ENCODE measurements around the gene POLR1B. TPM values are rescaled to one million over a fixed set of nuclear protein-coding genes. Genes with fewer than 3 reads are reported as not detected.
"Not testable (repeated sequence)": the region's sequence is repeated elsewhere in the genome, so short reads cannot be mapped to it uniquely, and the experiment has no call there.

POLR1B gene, protein sequence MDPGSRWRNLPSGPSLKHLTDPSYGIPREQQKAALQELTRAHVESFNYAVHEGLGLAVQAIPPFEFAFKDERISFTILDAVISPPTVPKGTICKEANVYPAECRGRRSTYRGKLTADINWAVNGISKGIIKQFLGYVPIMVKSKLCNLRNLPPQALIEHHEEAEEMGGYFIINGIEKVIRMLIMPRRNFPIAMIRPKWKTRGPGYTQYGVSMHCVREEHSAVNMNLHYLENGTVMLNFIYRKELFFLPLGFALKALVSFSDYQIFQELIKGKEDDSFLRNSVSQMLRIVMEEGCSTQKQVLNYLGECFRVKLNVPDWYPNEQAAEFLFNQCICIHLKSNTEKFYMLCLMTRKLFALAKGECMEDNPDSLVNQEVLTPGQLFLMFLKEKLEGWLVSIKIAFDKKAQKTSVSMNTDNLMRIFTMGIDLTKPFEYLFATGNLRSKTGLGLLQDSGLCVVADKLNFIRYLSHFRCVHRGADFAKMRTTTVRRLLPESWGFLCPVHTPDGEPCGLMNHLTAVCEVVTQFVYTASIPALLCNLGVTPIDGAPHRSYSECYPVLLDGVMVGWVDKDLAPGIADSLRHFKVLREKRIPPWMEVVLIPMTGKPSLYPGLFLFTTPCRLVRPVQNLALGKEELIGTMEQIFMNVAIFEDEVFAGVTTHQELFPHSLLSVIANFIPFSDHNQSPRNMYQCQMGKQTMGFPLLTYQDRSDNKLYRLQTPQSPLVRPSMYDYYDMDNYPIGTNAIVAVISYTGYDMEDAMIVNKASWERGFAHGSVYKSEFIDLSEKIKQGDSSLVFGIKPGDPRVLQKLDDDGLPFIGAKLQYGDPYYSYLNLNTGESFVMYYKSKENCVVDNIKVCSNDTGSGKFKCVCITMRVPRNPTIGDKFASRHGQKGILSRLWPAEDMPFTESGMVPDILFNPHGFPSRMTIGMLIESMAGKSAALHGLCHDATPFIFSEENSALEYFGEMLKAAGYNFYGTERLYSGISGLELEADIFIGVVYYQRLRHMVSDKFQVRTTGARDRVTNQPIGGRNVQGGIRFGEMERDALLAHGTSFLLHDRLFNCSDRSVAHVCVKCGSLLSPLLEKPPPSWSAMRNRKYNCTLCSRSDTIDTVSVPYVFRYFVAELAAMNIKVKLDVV
- total RNA-seq, result 28.8 and 39.9 TPM in 2 replicates

- peak; percentile 29 for DNase-seq (ENCODE audit: low read depth, low spot score)
These were observed at the start of gene POLR1B for GRCh38 chr2:112542123-112542983. Gene POLR1B, plus strand, starts transcription at chr2:112542465. Its CDS starts 30 bp downstream, at chr2:112542495.

GRCh38 chr2:112493048-112493447 is 49.2 kb upstream of the POLR1B start:
- DNase-seq (ENCODE audit: low read depth, low spot score), result no peak

DNA sequence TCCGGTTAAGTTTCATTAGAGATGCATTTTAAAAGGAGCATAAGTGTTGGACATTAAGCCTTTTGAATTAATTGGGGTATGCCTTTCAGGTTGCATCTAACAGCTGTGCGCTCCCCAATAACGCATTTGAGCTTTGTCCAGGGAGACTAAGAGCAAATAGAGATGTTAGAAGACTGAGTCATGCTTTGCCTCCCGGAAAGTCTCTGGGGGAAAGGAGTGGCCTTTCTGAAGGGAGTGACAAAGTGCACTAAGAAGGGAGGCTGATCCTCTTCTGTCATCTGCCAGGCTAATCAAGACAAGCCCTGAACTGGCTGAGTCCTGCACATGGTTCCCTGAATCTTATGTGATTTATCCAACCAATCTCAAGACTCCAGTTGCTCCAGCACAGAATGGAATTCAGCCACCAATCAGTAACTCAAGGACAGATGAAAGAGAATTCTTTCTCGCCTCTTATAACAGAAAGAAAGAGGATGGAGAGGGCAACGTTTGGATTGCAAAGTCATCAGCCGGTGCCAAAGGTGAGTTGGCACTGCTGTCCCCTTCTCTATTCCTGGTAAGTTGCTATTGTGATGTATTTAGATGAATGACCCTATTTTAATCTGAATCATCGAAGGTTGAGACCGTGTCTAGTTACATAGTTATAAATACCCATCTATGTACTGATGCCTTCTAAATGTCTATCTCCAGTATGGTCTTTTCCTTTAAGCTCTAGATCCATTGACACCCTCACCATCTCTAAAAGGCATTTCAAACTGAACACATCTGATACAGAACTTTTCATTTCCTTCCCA is 48.2 kb upstream of the POLR1B start:
- no peak for DNase-seq (ENCODE audit: low read depth, low spot score)

- no peak for DNase-seq (ENCODE audit: low read depth, low spot score)
These were observed 47.4 kb upstream of the POLR1B start for GRCh38 chr2:112494828-112495227.

GRCh38 chr2:112495878-112496277 is 46.4 kb upstream of the POLR1B start:
- DNase-seq (ENCODE audit: low read depth, low spot score), result not testable (repeated sequence)

GRCh38 chr2:112500850-112501484 is 41.3 kb upstream of the POLR1B start:
- DNase-seq (ENCODE audit: low read depth, low spot score), result not testable (repeated sequence)

GRCh38 chr2:112509239-112509998 is 32.8 kb upstream of the POLR1B start:
- DNase-seq (ENCODE audit: low read depth, low spot score), result not testable (repeated sequence)

DNA sequence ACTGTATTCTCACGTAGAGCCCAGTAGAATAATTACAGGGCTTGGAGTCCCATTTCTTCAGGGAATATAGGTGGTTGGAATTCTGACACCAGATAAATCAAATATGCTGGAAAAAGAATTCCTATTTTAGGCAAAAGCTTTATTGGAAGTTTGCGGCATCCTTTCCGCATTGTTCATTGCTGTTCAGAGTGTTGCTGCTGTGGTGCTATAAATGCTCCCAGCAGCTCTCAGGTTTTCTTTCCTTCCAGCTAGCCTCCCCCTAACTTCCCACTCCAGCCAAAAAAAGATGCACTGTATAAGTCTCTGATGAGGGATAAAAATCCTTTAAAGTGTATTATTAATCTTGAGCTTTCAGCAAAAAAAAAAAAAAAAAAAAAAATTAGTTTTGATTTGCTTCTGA is 25.5 kb upstream of the POLR1B start:
- no peak for DNase-seq (ENCODE audit: low read depth, low spot score)

DNA sequence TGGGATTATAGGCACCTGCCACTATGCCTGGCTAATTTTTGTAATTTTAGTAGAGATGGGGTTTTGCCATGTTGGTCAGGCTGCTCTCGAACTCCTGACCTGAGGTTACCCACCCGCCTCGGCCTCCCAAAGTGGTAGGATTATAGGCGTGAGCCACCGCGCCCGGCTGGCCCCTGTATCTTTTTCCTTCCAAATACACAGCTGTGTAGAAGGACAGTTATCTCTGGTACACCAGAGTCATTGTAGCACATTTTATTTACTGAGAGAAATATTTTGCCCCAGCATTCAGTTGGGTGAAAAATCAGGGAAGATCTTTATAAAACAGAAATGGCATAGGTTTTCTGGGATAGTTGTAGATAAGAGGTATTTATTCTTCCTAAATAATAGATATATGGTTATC is 23.5 kb upstream of the POLR1B start:
- no peak for DNase-seq (ENCODE audit: low read depth, low spot score)

- no peak for DNase-seq (ENCODE audit: low read depth, low spot score)
These were observed 22.8 kb upstream of the POLR1B start for GRCh38 chr2:112519506-112519905.

- no peak for DNase-seq (ENCODE audit: low read depth, low spot score)
These were observed 22.0 kb upstream of the POLR1B start for GRCh38 chr2:112520234-112520783.

DNA sequence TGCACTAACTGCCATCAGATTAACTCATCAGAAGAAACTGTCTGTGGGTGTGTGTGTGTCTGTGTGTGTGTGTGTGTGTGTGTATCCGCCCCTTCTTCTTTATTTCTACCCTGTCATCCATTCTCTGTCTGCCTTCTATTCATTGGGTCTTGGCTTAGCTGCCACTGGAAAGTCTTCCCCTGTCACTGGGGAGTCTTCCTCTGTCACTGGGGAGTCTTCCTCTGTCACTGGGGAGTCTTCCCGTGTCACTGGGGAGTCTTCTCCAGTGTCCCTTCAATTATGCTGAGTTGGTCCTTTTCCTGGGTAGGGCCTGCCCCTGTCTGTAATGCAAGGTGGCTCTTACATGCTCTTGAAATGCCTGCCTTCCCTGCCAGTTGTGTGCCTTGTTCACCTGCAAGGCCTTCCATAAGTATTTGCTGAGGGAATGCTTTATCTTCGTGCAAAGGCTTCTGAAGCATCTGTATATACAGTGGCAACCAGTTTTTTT is 18.9 kb upstream of the POLR1B start:
- DNase-seq (ENCODE audit: low read depth, low spot score), result no peak

GRCh38 chr2:112524276-112524675 is 18.0 kb upstream of the POLR1B start:
- DNase-seq (ENCODE audit: low read depth, low spot score), result not testable (repeated sequence)

DNA sequence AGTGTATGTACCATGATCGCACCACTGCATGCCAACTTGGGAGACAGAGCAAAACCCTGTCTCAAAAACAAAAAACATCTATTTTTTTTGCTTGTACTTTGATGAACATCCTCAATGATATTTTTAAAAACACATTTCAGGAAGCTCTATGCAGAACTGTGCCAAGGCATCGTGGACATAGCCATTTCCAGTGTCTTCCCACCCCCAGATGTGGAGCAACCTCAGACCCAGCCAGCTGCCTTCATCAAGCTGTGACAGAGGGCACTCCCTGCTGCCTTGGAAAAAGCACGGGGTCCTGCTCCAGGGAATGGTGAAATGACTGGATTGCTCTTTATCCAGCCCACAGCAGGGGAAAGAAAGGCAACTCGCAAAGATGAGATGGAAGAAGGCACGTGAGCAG is 13.7 kb upstream of the POLR1B start:
- no peak for DNase-seq (ENCODE audit: low read depth, low spot score)

DNA sequence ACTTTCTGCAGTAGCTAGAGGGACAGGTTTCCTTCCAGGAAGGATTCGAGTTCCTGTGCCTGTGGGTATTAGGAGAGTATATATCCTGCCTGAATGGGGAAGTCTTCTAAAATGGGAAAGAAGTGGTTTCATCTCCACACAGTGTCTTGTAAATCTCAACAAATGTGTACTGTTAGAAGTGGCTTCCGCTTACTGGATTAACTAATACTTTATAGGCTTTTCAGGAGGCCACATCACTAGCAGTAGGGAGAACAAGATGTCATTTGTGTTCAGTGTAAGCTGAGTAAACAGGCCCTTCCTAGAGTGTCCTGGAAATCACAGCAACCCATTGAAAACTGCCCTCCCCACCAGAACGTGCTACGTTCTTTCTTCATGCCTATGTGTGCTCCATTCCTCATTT is 12.5 kb upstream of the POLR1B start:
- no peak for DNase-seq (ENCODE audit: low read depth, low spot score)

- DNase-seq (ENCODE audit: low read depth, low spot score), result no peak
These were observed 11.5 kb upstream of the POLR1B start for GRCh38 chr2:112530728-112531127.

GRCh38 chr2:112534826-112535225 is 7.4 kb upstream of the POLR1B start:
- DNase-seq (ENCODE audit: low read depth, low spot score), result no peak

- not testable (repeated sequence) for DNase-seq (ENCODE audit: low read depth, low spot score)
These were observed 5.6 kb upstream of the POLR1B start for GRCh38 chr2:112536665-112537064.

Measured in pulmonary artery endothelial cell (primary cell).